Measurements from ENCODE around the gene DNER.
A peak's percentile ranks its signal among the peaks of the same experiment; 100 is the strongest.
"Not testable (repeated sequence)": the region's sequence is repeated elsewhere in the genome, so short reads cannot be mapped to it uniquely, and the experiment has no call there.

The DNER gene

DNA sequence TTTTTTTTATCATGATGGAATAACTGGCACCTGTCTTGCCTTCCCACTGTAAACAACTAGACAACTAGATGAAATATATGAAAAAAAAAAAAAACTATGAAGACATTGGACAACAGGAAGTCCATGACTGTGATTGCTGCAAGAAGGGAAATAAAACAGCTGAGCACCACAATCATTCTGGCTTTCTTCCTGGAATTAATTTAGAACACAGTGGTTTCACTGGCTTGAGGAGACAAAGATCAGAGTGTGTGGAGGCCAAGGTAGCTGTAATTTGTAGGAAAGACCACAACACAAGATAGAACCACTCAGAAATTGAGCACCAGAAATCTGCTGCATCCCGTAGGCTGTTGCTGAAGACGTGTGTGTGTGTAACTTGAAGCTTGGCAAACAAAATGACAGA, 322.2 kb downstream of the DNER start:
- DNase-seq (ENCODE audit: extremely low read depth, low read depth), result peak; percentile 29
- TF ChIP-seq CTCF (IDR thresholded peaks at IDR 0.05; ENCODE audit: low read depth, low read length), result no peak

- no peak for TF ChIP-seq CTCF (IDR thresholded peaks at IDR 0.05; ENCODE audit: low read depth, low read length)
- DNase-seq (ENCODE audit: extremely low read depth, low read depth), result no peak
Observed at GRCh38 chr2:229388731-229389130, 325.6 kb downstream of the DNER start.

DNA sequence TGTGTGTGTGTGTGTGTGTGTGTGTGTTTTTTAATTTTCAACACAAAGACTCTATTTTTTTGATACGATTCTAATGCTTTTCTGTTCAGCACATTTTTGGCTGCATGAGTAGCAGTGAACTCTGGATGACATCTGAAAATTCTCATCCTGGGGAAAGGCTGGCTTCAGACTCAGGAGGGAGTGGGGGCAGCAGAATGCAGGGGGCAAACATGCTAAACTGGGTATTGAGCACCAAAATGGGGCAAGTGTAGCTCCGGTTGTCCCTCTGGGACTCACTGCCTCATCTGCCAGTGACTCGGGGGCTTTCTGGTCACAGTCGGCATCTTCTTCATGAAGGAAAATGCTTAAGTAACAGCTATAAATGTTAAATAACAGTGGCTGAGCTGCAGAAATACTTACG, 326.5 kb downstream of the DNER start:
- DNase-seq (ENCODE audit: extremely low read depth, low read depth), result no peak
- TF ChIP-seq CTCF (IDR thresholded peaks at IDR 0.05; ENCODE audit: low read depth, low read length), result no peak

- no peak for TF ChIP-seq CTCF (IDR thresholded peaks at IDR 0.05; ENCODE audit: low read depth, low read length)
- DNase-seq (ENCODE audit: extremely low read depth, low read depth), result no peak
Observed at GRCh38 chr2:229380101-229380625, 334.2 kb downstream of the DNER start.

DNA sequence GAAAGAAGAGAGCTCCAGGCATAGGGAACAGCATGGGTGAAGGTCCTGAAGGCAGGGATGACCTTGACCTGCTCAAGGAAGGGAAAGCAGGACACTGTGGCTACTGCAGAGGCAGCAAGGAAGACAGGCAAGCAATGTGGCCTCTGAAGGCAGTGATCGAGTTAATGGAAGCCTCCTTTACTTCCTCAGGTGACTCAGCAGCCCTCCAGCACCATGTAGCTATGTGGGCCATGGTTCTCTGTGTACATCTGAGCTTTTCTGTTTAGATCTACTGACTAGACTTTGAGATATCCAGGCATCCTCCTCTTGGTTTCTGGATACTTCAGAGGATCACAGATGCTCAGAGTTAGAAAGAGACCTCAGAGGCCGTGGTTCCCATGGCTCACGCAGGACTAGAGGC, 336.0 kb downstream of the DNER start:
- no peak for DNase-seq (ENCODE audit: extremely low read depth, low read depth)
- no peak for TF ChIP-seq CTCF (IDR thresholded peaks at IDR 0.05; ENCODE audit: low read depth, low read length)

- no peak for DNase-seq (ENCODE audit: extremely low read depth, low read depth)
Observed at GRCh38 chr2:229376866-229377265, 337.5 kb downstream of the DNER start.

GRCh38 chr2:229375251-229375650, 339.1 kb downstream of the DNER start:
- no peak for TF ChIP-seq CTCF (IDR thresholded peaks at IDR 0.05; ENCODE audit: low read depth, low read length)
- DNase-seq (ENCODE audit: extremely low read depth, low read depth), result no peak

More at GRCh38 chr2:229376866-229377265, 337.5 kb downstream of the DNER start:
- TF ChIP-seq CTCF (IDR thresholded peaks at IDR 0.05; ENCODE audit: low read depth, low read length), result no peak

- DNase-seq (ENCODE audit: extremely low read depth, low read depth), result not testable (repeated sequence)
Observed at GRCh38 chr2:229373311-229373710, 341.0 kb downstream of the DNER start.
